ENCODE results near the gene PDLIM1.

The PDLIM1 gene

DNA sequence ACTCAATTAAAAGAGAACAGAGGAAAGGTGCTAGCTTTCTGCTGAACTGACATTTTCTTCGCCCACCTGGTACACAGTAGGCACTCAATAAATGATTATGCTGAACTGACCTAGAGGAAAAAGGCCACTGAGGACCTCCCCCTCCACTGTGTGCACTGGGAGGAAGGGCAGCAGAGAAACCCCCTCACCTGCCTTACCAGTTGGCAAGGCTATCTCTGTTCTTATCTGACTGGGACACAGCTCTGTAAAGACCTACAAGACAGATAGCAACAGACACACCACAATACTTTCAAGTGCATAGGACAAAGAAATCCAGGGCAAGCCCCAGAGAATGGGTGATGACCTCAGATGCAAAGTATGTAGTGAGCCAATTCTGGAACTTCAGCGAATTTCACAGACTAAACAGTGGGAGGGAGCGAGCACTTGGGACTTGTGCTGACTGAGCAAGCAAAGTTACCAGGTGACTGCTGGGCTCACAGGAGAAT lies 30.4 kb downstream of the PDLIM1 start:
- no peak overlapping the region for H3K4me3 ChIP-seq (replicated peaks; ENCODE audit: insufficient read depth, low read length)
- TF ChIP-seq CTCF (IDR thresholded peaks at IDR 0.05; ENCODE audit: insufficient read depth, low read length) = no peak
- no peak for TF ChIP-seq POLR2AphosphoS5 (IDR thresholded peaks at IDR 0.05; ENCODE audit: low read depth)
- TF ChIP-seq SPI1 (IDR thresholded peaks at IDR 0.05; ENCODE audit: borderline replicate concordance, low read depth) = no peak
- TF ChIP-seq GABPA (IDR thresholded peaks at IDR 0.05; ENCODE audit: low read depth) = no peak
- TF ChIP-seq, protein P1, sequence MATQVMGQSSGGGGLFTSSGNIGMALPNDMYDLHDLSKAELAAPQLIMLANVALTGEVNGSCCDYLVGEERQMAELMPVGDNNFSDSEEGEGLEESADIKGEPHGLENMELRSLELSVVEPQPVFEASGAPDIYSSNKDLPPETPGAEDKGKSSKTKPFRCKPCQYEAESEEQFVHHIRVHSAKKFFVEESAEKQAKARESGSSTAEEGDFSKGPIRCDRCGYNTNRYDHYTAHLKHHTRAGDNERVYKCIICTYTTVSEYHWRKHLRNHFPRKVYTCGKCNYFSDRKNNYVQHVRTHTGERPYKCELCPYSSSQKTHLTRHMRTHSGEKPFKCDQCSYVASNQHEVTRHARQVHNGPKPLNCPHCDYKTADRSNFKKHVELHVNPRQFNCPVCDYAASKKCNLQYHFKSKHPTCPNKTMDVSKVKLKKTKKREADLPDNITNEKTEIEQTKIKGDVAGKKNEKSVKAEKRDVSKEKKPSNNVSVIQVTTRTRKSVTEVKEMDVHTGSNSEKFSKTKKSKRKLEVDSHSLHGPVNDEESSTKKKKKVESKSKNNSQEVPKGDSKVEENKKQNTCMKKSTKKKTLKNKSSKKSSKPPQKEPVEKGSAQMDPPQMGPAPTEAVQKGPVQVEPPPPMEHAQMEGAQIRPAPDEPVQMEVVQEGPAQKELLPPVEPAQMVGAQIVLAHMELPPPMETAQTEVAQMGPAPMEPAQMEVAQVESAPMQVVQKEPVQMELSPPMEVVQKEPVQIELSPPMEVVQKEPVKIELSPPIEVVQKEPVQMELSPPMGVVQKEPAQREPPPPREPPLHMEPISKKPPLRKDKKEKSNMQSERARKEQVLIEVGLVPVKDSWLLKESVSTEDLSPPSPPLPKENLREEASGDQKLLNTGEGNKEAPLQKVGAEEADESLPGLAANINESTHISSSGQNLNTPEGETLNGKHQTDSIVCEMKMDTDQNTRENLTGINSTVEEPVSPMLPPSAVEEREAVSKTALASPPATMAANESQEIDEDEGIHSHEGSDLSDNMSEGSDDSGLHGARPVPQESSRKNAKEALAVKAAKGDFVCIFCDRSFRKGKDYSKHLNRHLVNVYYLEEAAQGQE (IDR thresholded peaks at IDR 0.05; ENCODE audit: insufficient replicate concordance, low read depth) = no peak
- no peaks in the 10 kb centered on the region for H3K27me3 ChIP-seq (ENCODE audit: insufficient read depth, poor library complexity, severe bottlenecking)
- no peak for DNase-seq (ENCODE audit: low read depth in 1 of 2, low spot score in 1 of 2)
- no peak overlapping the region for H3K27ac ChIP-seq (replicated peaks)

DNA sequence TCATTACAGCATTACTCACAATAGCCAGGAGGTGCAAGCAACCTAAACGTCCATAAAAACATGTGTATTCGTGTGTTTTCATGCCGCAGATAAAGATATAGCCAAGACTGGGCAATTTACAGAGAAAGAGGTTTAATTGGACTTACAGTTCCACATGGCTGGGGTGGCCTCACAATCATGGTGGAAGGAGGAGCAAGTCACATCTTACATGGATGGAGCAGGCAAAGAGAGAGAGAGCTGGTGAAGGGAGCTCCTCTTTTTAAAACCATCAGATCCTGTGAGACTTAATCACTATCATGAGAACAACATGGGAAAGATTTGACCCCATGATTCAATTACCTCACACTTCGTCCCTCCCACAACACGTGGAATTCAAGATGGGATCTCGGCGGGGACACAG lies 33.0 kb downstream of the PDLIM1 start:
- Histone ChIP-seq H3K27ac (replicated peaks) (no peak overlapping the region), H3K4me3 (replicated peaks; ENCODE audit: insufficient read depth, low read length) (no peak overlapping the region), H3K27me3 (ENCODE audit: insufficient read depth, poor library complexity, severe bottlenecking) (no peaks in the 10 kb centered on the region)
- no peak for TF ChIP-seq POLR2AphosphoS5 (IDR thresholded peaks at IDR 0.05; ENCODE audit: low read depth)
- TF ChIP-seq GABPA (IDR thresholded peaks at IDR 0.05; ENCODE audit: low read depth) = no peak
- TF ChIP-seq, protein P1 (IDR thresholded peaks at IDR 0.05; ENCODE audit: insufficient replicate concordance, low read depth) = no peak
- no peak for TF ChIP-seq CTCF (IDR thresholded peaks at IDR 0.05; ENCODE audit: insufficient read depth, low read length)
- TF ChIP-seq SPI1 (IDR thresholded peaks at IDR 0.05; ENCODE audit: borderline replicate concordance, low read depth) = no peak
- no peak for DNase-seq (ENCODE audit: low read depth in 1 of 2, low spot score in 1 of 2)

- no peak overlapping the region for H3K4me3 ChIP-seq (replicated peaks; ENCODE audit: insufficient read depth, low read length)
- no peak for TF ChIP-seq CTCF (IDR thresholded peaks at IDR 0.05; ENCODE audit: insufficient read depth, low read length)
- no peak for TF ChIP-seq GABPA (IDR thresholded peaks at IDR 0.05; ENCODE audit: low read depth)
- TF ChIP-seq POLR2AphosphoS5 (IDR thresholded peaks at IDR 0.05; ENCODE audit: low read depth) = no peak
- TF ChIP-seq SPI1 (IDR thresholded peaks at IDR 0.05; ENCODE audit: borderline replicate concordance, low read depth) = no peak
- TF ChIP-seq, protein P1 (IDR thresholded peaks at IDR 0.05; ENCODE audit: insufficient replicate concordance, low read depth) = no peak
- no peak for DNase-seq (ENCODE audit: low read depth in 1 of 2, low spot score in 1 of 2)
- H3K27ac ChIP-seq (replicated peaks) = no peak overlapping the region
- no peaks in the 10 kb centered on the region for H3K27me3 ChIP-seq (ENCODE audit: insufficient read depth, poor library complexity, severe bottlenecking)
Observed at GRCh38 chr10:95256268-95256667, 34.5 kb downstream of the PDLIM1 start.

All from HL-60 (cell line).